Activated CD8-positive, alpha-beta T cell treated with anti-CD3 and anti-CD28 coated beads for 36 hours (primary cell): ENCODE results near the gene SLC1A1. TPM values are rescaled to one million over a fixed set of nuclear protein-coding genes. Genes with fewer than 3 reads are reported as not detected.

Experiments used
- ATAC-seq: fragments of 200-7000 bp; cut with Tn5 transposase; one replicate; pipeline ENCODE4 v1.10.0; 2021; ENCODE audit warnings: mild to moderate bottlenecking, moderate library complexity
- CTCF ChIA-PET: fragments of 350-600 bp; sonication (Branson Sonifier 250); formaldehyde crosslinking; loops from one replicate; lab custom pipeline; 2021; ENCODE audit warnings: antibody characterized with exemption; lab: Charles Lee
- POLR2A ChIA-PET: fragments of 350-600 bp; sonication (Branson Sonifier 250); formaldehyde crosslinking; loops from one replicate; lab custom pipeline; 2021; ENCODE audit warnings: antibody characterized with exemption; lab: Charles Lee
- DNase-seq: peaks from one replicate; pipeline ENCODE4 v3.0.0-alpha.2; 2020
- H3K27ac Mint-ChIP-seq: one replicate; pipeline ENCODE4 v1.8.0; 2021; ENCODE audit warnings: mild to moderate bottlenecking, mixed read lengths
- H3K27me3 Mint-ChIP-seq: one replicate; pipeline ENCODE4 v1.8.0; 2021; ENCODE audit warnings: mixed read lengths
- H3K36me3 Mint-ChIP-seq: one replicate; pipeline ENCODE4 v1.8.0; 2021; ENCODE audit warnings: low read depth, mixed read lengths
- H3K4me1 Mint-ChIP-seq: one replicate; pipeline ENCODE4 v1.8.0; 2021; ENCODE audit warnings: low read depth, mixed read lengths
- H3K4me3 Mint-ChIP-seq: one replicate; pipeline ENCODE4 v1.8.0; 2021; ENCODE audit warnings: mild to moderate bottlenecking, moderate library complexity, mixed read lengths
- H3K9me3 Mint-ChIP-seq: one replicate; pipeline ENCODE4 v1.8.0; 2021; ENCODE audit warnings: mixed read lengths
- CTCF ChIP-seq: fragments of 200-600 bp; IDR thresholded peaks from one replicate; pipeline ENCODE4 v1.8.0; 2022; ENCODE audit warnings: antibody characterized with exemption, mild to moderate bottlenecking
- intact Hi-C: fragments of 100-400 bp; cut with micrococcal nuclease; formaldehyde crosslinking; loops from one replicate; pipeline ENCODE4 v1.10.0; 2022
- total RNA-seq, 2 experiments: library from RNA; stranded (reverse); gene quantifications; one replicate each; pipeline ENCODE4 v1.2.3, GENCODE V29; 2021

The SLC1A1 gene
- total RNA-seq, 2 experiments from 2014 or later, result 0.09 to 0.29 TPM

GRCh38 chr9:4591123-4591500 lies 100.8 kb downstream of the SLC1A1 start:
- POLR2A ChIA-PET, result no interaction called here
- Mint-ChIP-seq H3K27ac (no peak overlapping the region), H3K4me1 (peaks cover 14% of the 10 kb centered on the region), H3K9me3 (no peaks in the 10 kb centered on the region), H3K27me3 (no peaks in the 10 kb centered on the region), H3K4me3 (no peak overlapping the region), H3K36me3 (no peaks in the 10 kb centered on the region)
- no peak for TF ChIP-seq CTCF
- ATAC-seq (no peak), DNase-seq (no peak)
- CTCF ChIA-PET, result interaction anchor here (1.7 to 3.2 kb wide), 2 partner anchors 10 to 18 kb away, joined by 4 to 10 read pairs; no protein-coding TSS in a partner anchor
- intact Hi-C loops, result no loop called here

- Mint-ChIP-seq H3K36me3 (no peaks in the 10 kb centered on the region), H3K27ac (no peak overlapping the region), H3K4me3 (no peak overlapping the region), H3K27me3 (no peaks in the 10 kb centered on the region), H3K4me1 (peaks cover 23% of the 10 kb centered on the region), H3K9me3 (no peaks in the 10 kb centered on the region)
- ChIA-PET CTCF (no interaction called here), POLR2A (no interaction called here)
- DNase-seq, result no peak
- TF ChIP-seq CTCF, result no peak
- intact Hi-C loops, result no loop called here
- ATAC-seq, result no peak
Observed at GRCh38 chr9:4592295-4592694, 102.0 kb downstream of the SLC1A1 start.

GRCh38 chr9:4592886-4593285 lies 102.6 kb downstream of the SLC1A1 start:
- no peaks in the 10 kb centered on the region for H3K9me3 Mint-ChIP-seq
- DNase-seq, result no peak
- no peak overlapping the region for H3K4me3 Mint-ChIP-seq
- peaks cover 25% of the 10 kb centered on the region for H3K4me1 Mint-ChIP-seq
- intact Hi-C loops, result no loop called here
- ChIA-PET POLR2A (interaction anchor here (0.6 to 0.7 kb wide), 2 partner anchors 18 to 253 kb away, joined by 3 read pairs; no protein-coding TSS in a partner anchor), CTCF (interaction anchor here (1.5 kb wide), 1 partner anchor 12 kb away, joined by 3 read pairs; no protein-coding TSS in a partner anchor)
- H3K27me3 Mint-ChIP-seq, result no peaks in the 10 kb centered on the region
- H3K36me3 Mint-ChIP-seq, result no peaks in the 10 kb centered on the region
- TF ChIP-seq CTCF, result no peak
- H3K27ac Mint-ChIP-seq, result no peak overlapping the region
- no peak for ATAC-seq

GRCh38 chr9:4594545-4594944 lies 104.3 kb downstream of the SLC1A1 start:
- ATAC-seq, result no peak
- POLR2A ChIA-PET, result no interaction called here
- no peaks in the 10 kb centered on the region for H3K36me3 Mint-ChIP-seq
- no peak overlapping the region for H3K27ac Mint-ChIP-seq
- H3K9me3 Mint-ChIP-seq, result no peaks in the 10 kb centered on the region
- DNase-seq, result no peak
- intact Hi-C loops, result no loop called here
- CTCF ChIA-PET, result no interaction called here
- peaks cover 25% of the 10 kb centered on the region for H3K4me1 Mint-ChIP-seq
- H3K4me3 Mint-ChIP-seq, result no peak overlapping the region
- TF ChIP-seq CTCF, result no peak
- no peaks in the 10 kb centered on the region for H3K27me3 Mint-ChIP-seq

GRCh38 chr9:4594994-4595393 lies 104.7 kb downstream of the SLC1A1 start:
- no peaks in the 10 kb centered on the region for H3K9me3 Mint-ChIP-seq
- DNase-seq, result no peak
- H3K36me3 Mint-ChIP-seq, result no peaks in the 10 kb centered on the region
- ChIA-PET CTCF (no interaction called here), POLR2A (no interaction called here)
- no peak for ATAC-seq
- H3K4me3 Mint-ChIP-seq, result no peak overlapping the region
- peaks cover 28% of the 10 kb centered on the region for H3K4me1 Mint-ChIP-seq
- intact Hi-C loops, result no loop called here
- H3K27ac Mint-ChIP-seq, result no peak overlapping the region
- no peak for TF ChIP-seq CTCF
- no peaks in the 10 kb centered on the region for H3K27me3 Mint-ChIP-seq
